ENCODE data around the gene ZBTB39.
"Not testable (repeated sequence)": the region's sequence is repeated elsewhere in the genome, so short reads cannot be mapped to it uniquely, and the experiment has no call there.

ZBTB39 gene

DNA sequence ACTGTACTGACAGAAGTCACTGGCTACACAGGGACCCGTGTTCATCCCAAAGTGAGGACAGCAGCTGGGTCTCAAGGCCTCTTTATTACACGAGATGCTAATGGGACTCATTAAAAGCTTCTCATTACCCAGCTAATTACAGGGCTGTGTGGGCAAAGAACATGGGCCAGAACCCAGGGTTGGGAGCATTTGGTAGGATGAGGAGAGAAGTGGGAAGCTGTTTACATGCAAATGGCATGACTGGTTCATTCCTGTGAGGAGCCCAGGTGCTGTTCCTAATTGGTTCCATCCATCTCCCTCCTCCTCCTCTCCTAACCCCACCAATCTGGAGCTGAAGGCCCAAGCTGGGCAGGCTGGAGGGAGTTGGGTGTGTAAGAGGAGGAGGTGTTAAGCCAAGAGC lies 18.9 kb upstream of the ZBTB39 start:
- Histone ChIP-seq H2AFZ (ENCODE audit: low read depth, low read length) (no peak overlapping the region), H3K4me2 (ENCODE audit: low read length) (no peak overlapping the region), H3K4me1 (ENCODE audit: low read length) (peaks cover 15% of the 10 kb centered on the region), H3K27me3 (ENCODE audit: low read depth, low read length) (no peaks in the 10 kb centered on the region), H3K4me3 (ENCODE audit: low read length) (no peak overlapping the region), H3K36me3 (replicated peaks; ENCODE audit: low read depth, low read length) (no peaks in the 10 kb centered on the region), H3K9me3 (ENCODE audit: insufficient read depth, low read length) (no peaks in the 10 kb centered on the region), H4K20me1 (ENCODE audit: insufficient read depth, low read length) (no peaks in the 10 kb centered on the region), H3K27ac (ENCODE audit: low read length) (no peak overlapping the region), H3K9ac (ENCODE audit: low read length) (no peak overlapping the region), H3K79me2 (ENCODE audit: low read length) (no peaks in the 10 kb centered on the region)
- TF ChIP-seq, protein P1, sequence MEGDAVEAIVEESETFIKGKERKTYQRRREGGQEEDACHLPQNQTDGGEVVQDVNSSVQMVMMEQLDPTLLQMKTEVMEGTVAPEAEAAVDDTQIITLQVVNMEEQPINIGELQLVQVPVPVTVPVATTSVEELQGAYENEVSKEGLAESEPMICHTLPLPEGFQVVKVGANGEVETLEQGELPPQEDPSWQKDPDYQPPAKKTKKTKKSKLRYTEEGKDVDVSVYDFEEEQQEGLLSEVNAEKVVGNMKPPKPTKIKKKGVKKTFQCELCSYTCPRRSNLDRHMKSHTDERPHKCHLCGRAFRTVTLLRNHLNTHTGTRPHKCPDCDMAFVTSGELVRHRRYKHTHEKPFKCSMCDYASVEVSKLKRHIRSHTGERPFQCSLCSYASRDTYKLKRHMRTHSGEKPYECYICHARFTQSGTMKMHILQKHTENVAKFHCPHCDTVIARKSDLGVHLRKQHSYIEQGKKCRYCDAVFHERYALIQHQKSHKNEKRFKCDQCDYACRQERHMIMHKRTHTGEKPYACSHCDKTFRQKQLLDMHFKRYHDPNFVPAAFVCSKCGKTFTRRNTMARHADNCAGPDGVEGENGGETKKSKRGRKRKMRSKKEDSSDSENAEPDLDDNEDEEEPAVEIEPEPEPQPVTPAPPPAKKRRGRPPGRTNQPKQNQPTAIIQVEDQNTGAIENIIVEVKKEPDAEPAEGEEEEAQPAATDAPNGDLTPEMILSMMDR (IDR thresholded peaks at IDR 0.05; ENCODE audit: low read depth, low read length) = no peak
- TF ChIP-seq EZH2phosphoT487 (IDR thresholded peaks at IDR 0.05; ENCODE audit: low read depth) = no peak

DNA sequence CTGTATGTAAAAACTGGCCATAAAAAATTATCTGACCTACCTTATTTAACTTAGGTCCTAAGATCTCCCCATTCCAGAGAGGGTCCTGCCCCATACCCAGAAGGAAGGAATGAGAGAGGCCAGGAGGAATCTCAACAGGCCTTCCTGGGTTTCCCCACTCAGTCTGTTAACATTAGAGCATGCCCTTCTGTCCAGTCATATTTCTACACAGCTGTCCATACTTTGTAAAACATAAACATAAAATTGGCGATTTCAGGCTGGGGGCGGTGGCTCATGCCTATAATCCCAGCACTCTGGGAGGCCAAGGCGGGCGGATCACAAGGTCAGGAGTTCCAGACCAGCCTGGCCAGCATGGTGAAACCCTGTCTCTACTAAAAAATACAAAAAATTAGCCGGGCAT lies 16.0 kb upstream of the ZBTB39 start:
- H3K9me3 ChIP-seq (ENCODE audit: insufficient read depth, low read length); H3K4me2 ChIP-seq (ENCODE audit: low read length); H3K27ac ChIP-seq (ENCODE audit: low read length); H4K20me1 ChIP-seq (ENCODE audit: insufficient read depth, low read length); H3K4me3 ChIP-seq (ENCODE audit: low read length); H3K79me2 ChIP-seq (ENCODE audit: low read length); H3K9ac ChIP-seq (ENCODE audit: low read length); H2AFZ ChIP-seq (ENCODE audit: low read depth, low read length); H3K36me3 ChIP-seq (replicated peaks; ENCODE audit: low read depth, low read length); H3K27me3 ChIP-seq (ENCODE audit: low read depth, low read length): not testable (repeated sequence)
- H3K4me1 ChIP-seq (ENCODE audit: low read length) = peaks cover 14% of the 10 kb centered on the region

DNA sequence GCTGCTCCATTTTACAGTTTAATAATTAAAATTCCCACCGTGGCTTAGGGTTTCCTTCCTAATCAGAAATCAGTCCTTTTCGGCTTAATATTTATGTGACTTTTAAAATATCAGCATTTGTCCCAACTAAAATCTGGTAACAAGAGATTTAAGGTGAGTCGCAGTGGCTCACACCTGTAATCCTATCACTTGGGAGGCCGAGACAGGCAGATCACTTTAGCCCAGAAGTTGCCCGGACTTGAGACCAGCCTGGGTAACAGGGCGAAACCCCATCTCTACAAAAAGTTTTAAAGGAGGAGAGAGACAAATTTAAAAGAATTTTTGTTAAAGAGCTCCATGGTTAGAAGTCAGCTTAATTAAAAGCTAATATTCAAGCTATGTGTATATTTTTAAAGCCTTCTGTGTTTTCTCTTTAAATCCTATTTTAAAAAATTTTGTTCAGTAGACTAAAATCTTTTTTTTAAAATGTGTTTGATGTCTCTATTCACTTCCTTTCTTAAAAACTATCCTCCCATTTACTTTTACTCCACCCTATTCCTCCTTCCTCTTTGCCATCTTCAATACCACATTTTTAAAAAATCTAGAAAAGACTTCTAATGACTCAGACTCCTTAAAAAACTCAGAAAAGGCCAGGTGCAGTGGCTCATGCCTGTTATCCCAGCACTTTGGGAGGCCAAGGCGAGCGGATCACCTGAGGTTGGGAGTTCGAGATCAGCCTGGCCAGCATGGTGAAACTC lies 13.8 kb upstream of the ZBTB39 start:
- H3K27ac ChIP-seq (ENCODE audit: low read length) = no peak overlapping the region
- no peaks in the 10 kb centered on the region for H4K20me1 ChIP-seq (ENCODE audit: insufficient read depth, low read length)
- TF ChIP-seq, protein P1 (IDR thresholded peaks at IDR 0.05; ENCODE audit: low read depth, low read length) = no peak
- no peak for TF ChIP-seq EZH2phosphoT487 (IDR thresholded peaks at IDR 0.05; ENCODE audit: low read depth)
- no peak overlapping the region for H3K9ac ChIP-seq (ENCODE audit: low read length)
- H3K9me3 ChIP-seq (ENCODE audit: insufficient read depth, low read length) = no peaks in the 10 kb centered on the region
- H3K27me3 ChIP-seq (ENCODE audit: low read depth, low read length) = peaks cover 12% of the 10 kb centered on the region
- no peak overlapping the region for H3K4me3 ChIP-seq (ENCODE audit: low read length)
- H3K4me2 ChIP-seq (ENCODE audit: low read length) = no peak overlapping the region
- no peak overlapping the region for H2AFZ ChIP-seq (ENCODE audit: low read depth, low read length)
- H3K4me1 ChIP-seq (ENCODE audit: low read length) = peaks cover 10% of the 10 kb centered on the region; the same call in 1 of the 2 replicates
- no peaks in the 10 kb centered on the region for H3K36me3 ChIP-seq (replicated peaks; ENCODE audit: low read depth, low read length)
- no peaks in the 10 kb centered on the region for H3K79me2 ChIP-seq (ENCODE audit: low read length)

DNA sequence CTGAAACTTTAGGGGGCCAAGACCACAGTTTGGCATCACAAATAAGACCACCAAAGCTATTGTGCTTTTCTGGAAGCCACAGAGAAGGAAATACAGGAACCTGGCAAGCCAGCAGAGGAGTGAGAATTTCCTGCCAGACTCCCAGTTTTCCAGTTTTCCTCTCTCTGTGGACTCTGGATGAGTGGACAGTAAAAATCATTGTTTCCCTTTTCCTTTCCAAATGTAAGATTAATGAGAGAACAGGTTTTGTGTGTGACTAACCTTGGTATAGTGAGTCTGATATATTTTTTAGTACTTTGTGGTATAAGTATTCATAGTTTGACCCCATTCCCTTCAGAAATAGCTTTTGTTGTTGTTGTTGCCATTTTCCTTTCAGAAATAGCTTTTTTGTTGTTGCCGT lies 12.6 kb upstream of the ZBTB39 start:
- no peak overlapping the region for H3K9ac ChIP-seq (ENCODE audit: low read length)
- no peaks in the 10 kb centered on the region for H4K20me1 ChIP-seq (ENCODE audit: insufficient read depth, low read length)
- H3K27me3 ChIP-seq (ENCODE audit: low read depth, low read length) = peaks cover 24% of the 10 kb centered on the region
- H3K36me3 ChIP-seq (replicated peaks; ENCODE audit: low read depth, low read length) = no peaks in the 10 kb centered on the region
- H2AFZ ChIP-seq (ENCODE audit: low read depth, low read length) = no peak overlapping the region
- H3K4me1 ChIP-seq (ENCODE audit: low read length) = peaks cover 11% of the 10 kb centered on the region
- no peak overlapping the region for H3K27ac ChIP-seq (ENCODE audit: low read length)
- H3K9me3 ChIP-seq (ENCODE audit: insufficient read depth, low read length) = no peaks in the 10 kb centered on the region
- H3K4me2 ChIP-seq (ENCODE audit: low read length) = no peak overlapping the region
- TF ChIP-seq EZH2phosphoT487 (IDR thresholded peaks at IDR 0.05; ENCODE audit: low read depth) = no peak
- TF ChIP-seq, protein P1 (IDR thresholded peaks at IDR 0.05; ENCODE audit: low read depth, low read length) = no peak
- no peak overlapping the region for H3K4me3 ChIP-seq (ENCODE audit: low read length)
- H3K79me2 ChIP-seq (ENCODE audit: low read length) = no peaks in the 10 kb centered on the region

DNA sequence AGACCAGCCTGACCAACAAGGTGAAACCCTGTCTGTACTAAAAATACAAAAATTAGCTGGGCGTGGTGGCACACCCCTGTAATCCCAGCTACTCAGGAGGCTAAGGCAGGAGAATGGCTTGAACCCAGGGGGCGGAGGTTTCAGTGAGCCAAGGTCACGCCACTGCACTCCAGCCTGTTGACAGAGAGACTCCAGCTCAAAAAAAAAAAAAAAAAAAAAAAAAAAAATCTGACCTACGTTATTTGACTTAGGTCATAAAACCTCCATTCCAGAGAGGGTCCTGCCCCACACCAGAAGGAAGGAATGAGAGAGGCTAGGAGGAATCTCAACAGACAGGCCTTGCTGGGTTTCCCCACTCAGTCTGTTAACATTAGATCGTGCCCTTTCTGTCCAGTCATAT lies 12.0 kb upstream of the ZBTB39 start:
- Histone ChIP-seq H3K27me3 (ENCODE audit: low read depth, low read length) (peaks cover 30% of the 10 kb centered on the region), H3K4me1 (ENCODE audit: low read length) (peaks cover 17% of the 10 kb centered on the region)
- not testable (repeated sequence) for H3K9ac ChIP-seq (ENCODE audit: low read length); H3K4me2 ChIP-seq (ENCODE audit: low read length); H3K79me2 ChIP-seq (ENCODE audit: low read length); H3K36me3 ChIP-seq (replicated peaks; ENCODE audit: low read depth, low read length); H2AFZ ChIP-seq (ENCODE audit: low read depth, low read length); H4K20me1 ChIP-seq (ENCODE audit: insufficient read depth, low read length); H3K4me3 ChIP-seq (ENCODE audit: low read length); H3K27ac ChIP-seq (ENCODE audit: low read length); H3K9me3 ChIP-seq (ENCODE audit: insufficient read depth, low read length)
